GM19035 (cell line): ENCODE data around the gene TTR.

Source experiments
- ATAC-seq: cut with Tn5 transposase; IDR thresholded peaks from one replicate; pipeline ENCODE4 v1.9.1; 2021; ENCODE audit not compliant: unreplicated experiment

Gene TTR

GRCh38 chr18:31591628-31592027 is at the start of gene TTR:
Gene TTR, plus strand, starts transcription at chr18:31591877. Its CDS starts 26 bp downstream, at chr18:31591903.
- no peak for ATAC-seq

GRCh38 chr18:31546476-31546875 is 45.2 kb upstream of the TTR start:
- no peak for ATAC-seq

- ATAC-seq = no peak
Measured at GRCh38 chr18:31548853-31549252, 42.8 kb upstream of the TTR start.

- ATAC-seq = no peak
Measured at GRCh38 chr18:31549416-31549815, 42.3 kb upstream of the TTR start.

GRCh38 chr18:31551883-31552282 is 39.8 kb upstream of the TTR start:
- no peak for ATAC-seq

- ATAC-seq = no peak
Measured at GRCh38 chr18:31553800-31554199, 37.9 kb upstream of the TTR start.

GRCh38 chr18:31554776-31555175 is 36.9 kb upstream of the TTR start:
- no peak for ATAC-seq

GRCh38 chr18:31555971-31556747 is 35.5 kb upstream of the TTR start:
- ATAC-seq = peak; percentile 73

GRCh38 chr18:31557446-31557845 is 34.2 kb upstream of the TTR start:
- no peak for ATAC-seq

- no peak for ATAC-seq
Measured at GRCh38 chr18:31558567-31558966, 33.1 kb upstream of the TTR start.

GRCh38 chr18:31562726-31563125 is 29.0 kb upstream of the TTR start:
- ATAC-seq = no peak

GRCh38 chr18:31563778-31564177 is 27.9 kb upstream of the TTR start:
- no peak for ATAC-seq

- no peak for ATAC-seq
Measured at GRCh38 chr18:31565345-31565744, 26.3 kb upstream of the TTR start.

GRCh38 chr18:31565782-31566512 is 25.7 kb upstream of the TTR start:
- ATAC-seq = no peak

GRCh38 chr18:31566576-31567306 is 24.9 kb upstream of the TTR start:
- no peak for ATAC-seq

GRCh38 chr18:31572368-31572767 is 19.3 kb upstream of the TTR start:
- ATAC-seq = no peak

GRCh38 chr18:31573051-31573450 is 18.6 kb upstream of the TTR start:
- ATAC-seq = no peak

GRCh38 chr18:31574359-31574758 is 17.3 kb upstream of the TTR start:
- ATAC-seq = no peak

- ATAC-seq = no peak
Measured at GRCh38 chr18:31575515-31576257, 16.0 kb upstream of the TTR start.

GRCh38 chr18:31576670-31577069 is 15.0 kb upstream of the TTR start:
- ATAC-seq = no peak

GRCh38 chr18:31577195-31577594 is 14.5 kb upstream of the TTR start:
- no peak for ATAC-seq
